GM18498 (cell line): Measurements from ENCODE around the gene CRB1.

ENCODE experiments used
- ATAC-seq: cut with Tn5 transposase; IDR thresholded peaks from one replicate; pipeline ENCODE4 v1.9.1; 2021; ENCODE audit warnings: mild to moderate bottlenecking, moderate library complexity; ENCODE audit not compliant: unreplicated experiment

The CRB1 gene

DNA sequence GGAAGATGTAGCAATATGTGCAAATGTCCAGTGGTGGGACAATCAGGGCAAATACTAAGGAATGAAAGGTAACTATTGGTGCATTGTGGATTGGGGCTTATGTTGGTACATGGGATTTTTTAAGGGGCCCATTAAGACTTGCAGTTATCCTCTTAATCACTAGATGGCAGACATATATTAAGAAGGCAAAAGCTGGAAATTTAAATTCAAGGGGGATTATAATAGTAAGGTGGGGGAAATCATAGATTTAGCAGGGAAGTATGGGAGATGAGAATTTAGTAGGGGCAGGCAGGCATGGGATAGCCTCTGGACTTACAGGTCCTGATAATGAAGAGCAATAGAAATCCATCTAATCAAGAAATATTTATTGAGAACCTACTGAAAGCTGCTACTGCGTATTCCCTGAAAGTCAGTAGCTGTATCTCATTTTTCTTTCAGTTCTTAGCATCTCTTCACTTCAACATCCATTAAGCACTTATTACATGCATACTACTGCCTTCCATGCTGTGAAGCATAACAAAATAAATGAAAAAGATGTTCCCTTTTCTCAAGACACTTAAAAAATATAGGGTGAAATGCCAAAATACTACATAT lies 251.8 kb downstream of the CRB1 start:
- ATAC-seq: no peak

DNA sequence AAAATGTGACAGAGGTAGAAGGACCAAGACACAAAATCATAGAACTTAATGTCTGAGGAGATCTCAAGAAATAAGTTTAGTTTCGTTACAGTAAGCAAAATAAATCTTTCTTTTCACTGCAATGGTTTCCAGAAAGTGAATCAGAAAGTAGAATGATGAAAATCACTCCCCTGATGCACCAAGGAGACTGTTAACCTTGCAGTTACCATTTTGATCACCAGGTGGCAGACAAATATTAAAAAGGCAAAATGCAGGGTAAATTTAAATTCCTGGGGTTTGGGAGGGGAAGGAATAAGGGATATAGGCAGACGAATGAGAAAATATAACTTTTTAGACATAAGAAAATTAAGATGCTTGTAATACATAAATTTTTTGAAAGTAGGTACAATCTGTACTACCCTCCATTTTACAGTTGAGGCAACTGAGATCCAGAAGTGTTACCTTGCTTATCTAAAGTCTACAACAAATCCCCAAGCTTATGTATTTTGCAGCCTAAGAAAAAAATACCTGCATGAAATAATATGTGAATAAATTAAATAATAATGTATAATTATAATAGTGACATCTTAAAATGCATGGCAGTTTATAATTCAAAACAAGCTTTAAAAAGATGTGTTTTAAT lies 253.2 kb downstream of the CRB1 start:
- peak; percentile 79 for ATAC-seq

DNA sequence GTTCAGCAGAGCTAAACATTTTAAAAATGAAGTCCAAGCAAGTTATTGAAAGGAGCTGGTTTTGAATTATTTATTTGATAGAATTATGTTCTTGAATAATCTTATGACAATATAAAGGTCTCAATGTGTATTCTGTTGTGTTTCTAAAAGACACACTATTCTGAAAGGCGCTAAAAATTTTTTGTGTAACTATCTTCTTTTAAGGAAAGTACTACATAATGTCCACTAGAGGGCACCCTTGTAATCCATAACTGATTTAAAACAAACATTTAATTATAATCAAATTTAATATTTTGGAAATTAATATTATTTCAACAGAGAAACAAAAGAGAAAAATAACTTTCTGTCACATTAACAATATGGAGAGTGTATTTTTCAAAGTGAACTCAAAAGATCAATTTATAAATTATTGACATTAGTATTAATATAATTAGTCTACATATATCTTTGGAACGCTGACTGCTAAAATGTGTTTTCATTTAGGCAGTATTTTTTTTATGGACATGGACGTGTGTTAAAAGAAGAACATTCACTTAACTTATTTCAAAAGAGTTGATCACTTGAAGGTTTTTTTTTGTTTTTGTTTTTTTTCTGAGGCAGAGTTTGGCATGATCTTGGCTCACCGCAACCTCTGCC lies 258.8 kb downstream of the CRB1 start:
- no peak for ATAC-seq
